H9 (cell line): ENCODE measurements around the gene SNRNP48. TPM values are rescaled to one million over a fixed set of nuclear protein-coding genes. Genes with fewer than 3 reads are reported as not detected.

Experiments used
- DNase-seq: peaks from one replicate; pipeline ENCODE4 v3.0.0-alpha.2; 2017
- H2AFZ ChIP-seq: one replicate; pipeline ENCODE4 v1.6.1; 2013; ENCODE audit warnings: mild to moderate bottlenecking, low read length, control low read depth, moderate library complexity
- H2AK5ac ChIP-seq: 2 replicates; pipeline ENCODE4 v1.6.1; 2013; ENCODE audit warnings: low read length, control low read depth, mixed read lengths; ENCODE audit not compliant: insufficient read length
- H2BK120ac ChIP-seq: one replicate; pipeline ENCODE4 v1.6.1; 2013; ENCODE audit warnings: low read depth, mild to moderate bottlenecking, low read length, control low read depth, inconsistent platforms; ENCODE audit not compliant: poor library complexity, severe bottlenecking
- H2BK12ac ChIP-seq: 2 replicates; pipeline ENCODE4 v1.6.1; 2013; ENCODE audit warnings: low read length, control low read depth, mixed read lengths, low read depth; ENCODE audit not compliant: insufficient read length
- H2BK15ac ChIP-seq: 2 replicates; pipeline ENCODE4 v1.6.1; 2013; ENCODE audit warnings: low read depth, low read length, control low read depth
- H2BK20ac ChIP-seq: one replicate; pipeline ENCODE4 v1.6.1; 2013; ENCODE audit warnings: low read depth, mild to moderate bottlenecking, low read length, control low read depth, inconsistent platforms; ENCODE audit not compliant: poor library complexity, severe bottlenecking
- H2BK5ac ChIP-seq: 2 replicates; pipeline ENCODE4 v1.6.1; 2013; ENCODE audit warnings: low read length, control low read depth, mixed read lengths; ENCODE audit not compliant: insufficient read length
- H3K14ac ChIP-seq: 2 replicates; pipeline ENCODE4 v1.6.1; 2013; ENCODE audit warnings: low read length, control low read depth; ENCODE audit not compliant: insufficient read depth
- H3K18ac ChIP-seq: 2 replicates; pipeline ENCODE4 v1.6.1; 2013; ENCODE audit warnings: low read depth, mild to moderate bottlenecking, mixed read lengths, low read length, control low read depth; ENCODE audit not compliant: insufficient read length
- H3K23ac ChIP-seq: 2 replicates; pipeline ENCODE4 v1.6.1; 2013; ENCODE audit warnings: low read length, control low read depth, mixed read lengths, low read depth; ENCODE audit not compliant: insufficient read length
- H3K23me2 ChIP-seq: 2 replicates; pipeline ENCODE4 v1.6.1; 2013; ENCODE audit warnings: low read depth, mild to moderate bottlenecking, mixed read lengths, low read length, control low read depth; ENCODE audit not compliant: insufficient read length, poor library complexity, severe bottlenecking
- H3K27ac ChIP-seq: 2 replicates; pipeline ENCODE4 v1.5.1; 2013; ENCODE audit warnings: low read length, control low read depth, mixed read lengths, low read depth; ENCODE audit not compliant: insufficient read length
- H3K27me3 ChIP-seq: 2 replicates; pipeline ENCODE4 v1.6.1; 2013; ENCODE audit warnings: low read length, control low read depth, inconsistent platforms; ENCODE audit not compliant: insufficient read depth
- H3K4ac ChIP-seq: 2 replicates; pipeline ENCODE4 v1.6.1; 2013; ENCODE audit warnings: low read depth, mild to moderate bottlenecking, control low read depth, inconsistent platforms, low read length, moderate library complexity
- H3K4me1 ChIP-seq: 2 replicates; pipeline ENCODE4 v1.6.1; 2013; ENCODE audit warnings: low read length, control low read depth, inconsistent platforms; ENCODE audit not compliant: insufficient read depth
- H3K4me2 ChIP-seq: 2 replicates; pipeline ENCODE4 v1.6.1; 2013; ENCODE audit warnings: low read length, control low read depth, mixed read lengths; ENCODE audit not compliant: insufficient read length, insufficient read depth
- H3K56ac ChIP-seq: 2 replicates; pipeline ENCODE4 v1.6.1; 2013; ENCODE audit warnings: low read depth, mild to moderate bottlenecking, mixed read lengths, low read length, control low read depth; ENCODE audit not compliant: insufficient read length
- H3K79me1 ChIP-seq: 2 replicates; pipeline ENCODE4 v1.6.1; 2013; ENCODE audit warnings: low read depth, mild to moderate bottlenecking, moderate library complexity, low read length, control low read depth, inconsistent platforms; ENCODE audit not compliant: insufficient read depth, poor library complexity, severe bottlenecking
- H3K79me2 ChIP-seq: 2 replicates; pipeline ENCODE4 v1.6.1; 2013; ENCODE audit warnings: low read length, control low read depth, inconsistent platforms; ENCODE audit not compliant: insufficient read depth
- H3K9ac ChIP-seq: 2 replicates; pipeline ENCODE4 v1.6.1; 2013; ENCODE audit warnings: low read length, control low read depth, mixed read lengths; ENCODE audit not compliant: insufficient read length; ENCODE audit errors: extremely low read depth
- H3K9me3 ChIP-seq: one replicate; pipeline ENCODE4 v1.6.1; 2013; ENCODE audit warnings: low read depth, low read length, inconsistent platforms; ENCODE audit not compliant: control insufficient read depth
- H3T11ph ChIP-seq: one replicate; pipeline ENCODE4 v1.6.1; 2013; ENCODE audit warnings: mild to moderate bottlenecking, low read length, control low read depth, inconsistent platforms
- H4K20me1 ChIP-seq: one replicate; pipeline ENCODE4 v1.6.1; 2013; ENCODE audit not compliant: control insufficient read depth, insufficient read length, insufficient read depth
- H4K5ac ChIP-seq: 2 replicates; pipeline ENCODE4 v1.6.1; 2013; ENCODE audit warnings: low read depth, mild to moderate bottlenecking, mixed read lengths, low read length, control low read depth; ENCODE audit not compliant: insufficient read length
- H4K8ac ChIP-seq: replicated peaks from 2 replicates; pipeline ENCODE4 v1.6.1; 2013; ENCODE audit warnings: low read length, control low read depth, mixed read lengths, low read depth; ENCODE audit not compliant: insufficient read length
- H4K91ac ChIP-seq: 2 replicates; pipeline ENCODE4 v1.6.1; 2013; ENCODE audit warnings: low read depth, mild to moderate bottlenecking, moderate library complexity, mixed read lengths, low read length, control low read depth; ENCODE audit not compliant: insufficient read length
- H3K27ac Mint-ChIP-seq, 3 experiments: 2 replicates in 2 of 3; 3 replicates in 1 of 3; pipeline ENCODE4 v1.8.0; 2020 to 2021; ENCODE audit warnings: mixed read lengths in 3 of 3, mild to moderate bottlenecking in 1 of 3, moderate library complexity in 1 of 3
- H3K27me3 Mint-ChIP-seq: 2 replicates; pipeline ENCODE4 v1.8.0; 2021; ENCODE audit warnings: low read depth, mild to moderate bottlenecking, moderate library complexity, mixed read lengths
- H3K36me3 Mint-ChIP-seq, 3 experiments: 2 replicates in 2 of 3; 3 replicates in 1 of 3; pipeline ENCODE4 v1.8.0; 2020 to 2021; ENCODE audit warnings: low read depth in 3 of 3, mixed read lengths in 3 of 3; ENCODE audit not compliant: insufficient read depth in 1 of 3
- H3K4me1 Mint-ChIP-seq, 2 experiments: 2 replicates each; pipeline ENCODE4 v1.8.0; 2020; ENCODE audit warnings: mixed read lengths in 2 of 2
- H3K4me3 Mint-ChIP-seq, 2 experiments: 2 replicates in 1 of 2; 3 replicates in 1 of 2; pipeline ENCODE4 v1.8.0; 2020 to 2021; ENCODE audit warnings: mild to moderate bottlenecking in 2 of 2, mixed read lengths in 2 of 2, moderate library complexity in 1 of 2
- H3K9me3 Mint-ChIP-seq, 2 experiments: 2 replicates in 1 of 2; 3 replicates in 1 of 2; pipeline ENCODE4 v1.8.0; 2020; ENCODE audit warnings: mild to moderate bottlenecking in 2 of 2, mixed read lengths in 2 of 2, moderate library complexity in 1 of 2
- WGBS: extraction: QIAGEN DNeasy Blood & Tissue Kit; methylation state at CpG from one replicate; pipeline ENCODE4 v1.1.7; 2013; ENCODE audit warnings: missing lambda C conversion rate, low lambda C conversion rate, mixed read lengths; ENCODE audit not compliant: insufficient read length; ENCODE audit errors: extremely low coverage; 5-methylcytosine and 5-hydroxymethylcytosine counted together
- total RNA-seq: library from RNA; stranded (reverse); gene quantifications from 2 replicates; pipeline ENCODE4 v1.2.1, GENCODE V29; 2021
- TF ChIP-seq, protein P1 (sequence below): fragments of 200-600 bp; sonication (generic); conservative IDR thresholded peaks from 3 replicates; pipeline ENCODE4 v1.8.0; 2021; ENCODE audit warnings: antibody characterized with exemption, mild to moderate bottlenecking

The SNRNP48 gene
- total RNA-seq, 1 experiment from 2014 or later = 16.9 TPM

DNA sequence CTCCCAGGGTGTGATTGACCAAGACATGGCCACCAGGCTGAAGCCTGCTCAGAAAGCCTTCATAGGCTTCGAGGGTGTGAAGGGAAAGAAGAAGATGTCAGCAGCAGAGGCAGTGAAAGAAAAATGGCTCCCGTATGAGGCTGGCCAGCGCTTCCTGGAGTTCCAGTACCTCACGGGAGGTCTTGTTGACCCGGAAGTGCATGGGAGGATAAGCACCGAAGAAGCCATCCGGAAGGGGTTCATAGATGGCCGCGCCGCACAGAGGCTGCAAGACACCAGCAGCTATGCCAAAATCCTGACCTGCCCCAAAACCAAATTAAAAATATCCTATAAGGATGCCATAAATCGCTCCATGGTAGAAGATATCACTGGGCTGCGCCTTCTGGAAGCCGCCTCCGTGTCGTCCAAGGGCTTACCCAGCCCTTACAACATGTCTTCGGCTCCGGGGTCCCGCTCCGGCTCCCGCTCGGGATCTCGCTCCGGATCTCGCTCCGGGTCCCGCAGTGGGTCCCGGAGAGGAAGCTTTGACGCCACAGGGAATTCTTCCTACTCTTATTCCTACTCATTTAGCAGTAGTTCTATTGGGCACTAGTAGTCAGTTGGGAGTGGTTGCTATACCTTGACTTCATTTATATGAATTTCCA, 4.6 kb upstream of the SNRNP48 start:
- no peak for DNase-seq
- H3K9ac ChIP-seq = no peak overlapping the region
- TF ChIP-seq, protein P1, sequence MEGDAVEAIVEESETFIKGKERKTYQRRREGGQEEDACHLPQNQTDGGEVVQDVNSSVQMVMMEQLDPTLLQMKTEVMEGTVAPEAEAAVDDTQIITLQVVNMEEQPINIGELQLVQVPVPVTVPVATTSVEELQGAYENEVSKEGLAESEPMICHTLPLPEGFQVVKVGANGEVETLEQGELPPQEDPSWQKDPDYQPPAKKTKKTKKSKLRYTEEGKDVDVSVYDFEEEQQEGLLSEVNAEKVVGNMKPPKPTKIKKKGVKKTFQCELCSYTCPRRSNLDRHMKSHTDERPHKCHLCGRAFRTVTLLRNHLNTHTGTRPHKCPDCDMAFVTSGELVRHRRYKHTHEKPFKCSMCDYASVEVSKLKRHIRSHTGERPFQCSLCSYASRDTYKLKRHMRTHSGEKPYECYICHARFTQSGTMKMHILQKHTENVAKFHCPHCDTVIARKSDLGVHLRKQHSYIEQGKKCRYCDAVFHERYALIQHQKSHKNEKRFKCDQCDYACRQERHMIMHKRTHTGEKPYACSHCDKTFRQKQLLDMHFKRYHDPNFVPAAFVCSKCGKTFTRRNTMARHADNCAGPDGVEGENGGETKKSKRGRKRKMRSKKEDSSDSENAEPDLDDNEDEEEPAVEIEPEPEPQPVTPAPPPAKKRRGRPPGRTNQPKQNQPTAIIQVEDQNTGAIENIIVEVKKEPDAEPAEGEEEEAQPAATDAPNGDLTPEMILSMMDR = no peak
- no peak overlapping the region for H3K27ac Mint-ChIP-seq
- H3K36me3 Mint-ChIP-seq = peaks cover 11 to 33% (median 31%) of the 10 kb centered on the region in 3 experiments; a peak in 6 of 7 replicates
- no peak overlapping the region for H3K4ac ChIP-seq
- H3K27ac ChIP-seq = no peak overlapping the region
- no peaks in the 10 kb centered on the region for H3K4me1 ChIP-seq
- H3K56ac ChIP-seq = no peak overlapping the region
- H3K27me3 Mint-ChIP-seq = no peaks in the 10 kb centered on the region
- H3K14ac ChIP-seq = no peak overlapping the region
- no peak overlapping the region for H2AFZ ChIP-seq
- H4K8ac ChIP-seq = no peak overlapping the region
- H3K9me3 Mint-ChIP-seq = no peaks in the 10 kb centered on the region
- no peak overlapping the region for H3K18ac ChIP-seq
- no peaks in the 10 kb centered on the region for H3K23me2 ChIP-seq
- H3K79me2 ChIP-seq = no peaks in the 10 kb centered on the region
- peaks cover 7% of the 10 kb centered on the region in 2 experiments for H3K4me1 Mint-ChIP-seq
- H3K23ac ChIP-seq = no peak overlapping the region
- WGBS = no CpG with 5 or more reads among the region's 28 CpGs
- no peak overlapping the region for H3K4me2 ChIP-seq
- H2AK5ac ChIP-seq = no peak overlapping the region
- H4K91ac ChIP-seq = no peak overlapping the region
- H2BK120ac ChIP-seq = no peak overlapping the region
- no peaks in the 10 kb centered on the region for H3K79me1 ChIP-seq
- H3K27me3 ChIP-seq = no peaks in the 10 kb centered on the region
- no peak overlapping the region for H2BK20ac ChIP-seq
- no peak overlapping the region for H4K5ac ChIP-seq
- H4K20me1 ChIP-seq = no peaks in the 10 kb centered on the region
- H3K4me3 Mint-ChIP-seq = no peak overlapping the region
- no peaks in the 10 kb centered on the region for H3K9me3 ChIP-seq
- H2BK12ac ChIP-seq = no peak overlapping the region
- no peak overlapping the region for H2BK5ac ChIP-seq
- H3T11ph ChIP-seq = no peak overlapping the region
- H2BK15ac ChIP-seq = no peak overlapping the region
